Measurements from ENCODE around the gene ERC2. TPM values are rescaled to one million over a fixed set of nuclear protein-coding genes. Genes with fewer than 3 reads are reported as not detected.

Gene ERC2
- total RNA-seq, 6 donors from 2014 or later = 0.67 to 14.7 (median 1.3) TPM

- Histone ChIP-seq H3K27ac (no peak overlapping the region), H3K9me3 (no peaks in the 10 kb centered on the region), H3K27me3 (no peaks in the 10 kb centered on the region), H3K4me1 (no peaks in the 10 kb centered on the region), H3K4me3 (no peak overlapping the region), H3K36me3 (no peaks in the 10 kb centered on the region)
- DNase-seq (no peak), ATAC-seq (ENCODE audit: low FRiP score in 2 of 2) (no peak)
- TF ChIP-seq CTCF (IDR thresholded peaks at IDR 0.05) (no peak), EP300 (IDR thresholded peaks at IDR 0.05) (no peak), POLR2AphosphoS5 (IDR thresholded peaks at IDR 0.05) (no peak), POLR2A (IDR thresholded peaks at IDR 0.05) (no peak)
- 91 to 96% methylated on average over 3 of the region's 3 CpGs for WGBS, 2 donors
Measured at GRCh38 chr3:55622116-55622515, 846.2 kb downstream of the ERC2 start.

GRCh38 chr3:55621648-55622047, 846.6 kb downstream of the ERC2 start:
- Histone ChIP-seq H3K36me3 (no peaks in the 10 kb centered on the region), H3K27ac (no peak overlapping the region), H3K4me1 (no peaks in the 10 kb centered on the region), H3K9me3 (no peaks in the 10 kb centered on the region), H3K4me3 (no peak overlapping the region), H3K27me3 (no peaks in the 10 kb centered on the region)
- TF ChIP-seq POLR2AphosphoS5 (IDR thresholded peaks at IDR 0.05) = no peak
- TF ChIP-seq CTCF (IDR thresholded peaks at IDR 0.05) = no peak
- TF ChIP-seq EP300 (IDR thresholded peaks at IDR 0.05) = no peak
- no peak for TF ChIP-seq POLR2A (IDR thresholded peaks at IDR 0.05)
- ATAC-seq (ENCODE audit: low FRiP score in 2 of 2) (no peak), DNase-seq (no peak)
- 92 to 95% methylated on average over 2 of the region's 2 CpGs for WGBS, 2 donors

GRCh38 chr3:55621026-55621422, 847.2 kb downstream of the ERC2 start:
- Histone ChIP-seq H3K36me3 (no peaks in the 10 kb centered on the region), H3K27ac (no peak overlapping the region), H3K27me3 (no peaks in the 10 kb centered on the region), H3K4me1 (no peaks in the 10 kb centered on the region), H3K4me3 (no peak overlapping the region), H3K9me3 (no peaks in the 10 kb centered on the region)
- DNase-seq = no peak
- no peak for TF ChIP-seq CTCF (IDR thresholded peaks at IDR 0.05)
- no peak for TF ChIP-seq EP300 (IDR thresholded peaks at IDR 0.05)
- no peak for TF ChIP-seq POLR2A (IDR thresholded peaks at IDR 0.05)
- TF ChIP-seq POLR2AphosphoS5 (IDR thresholded peaks at IDR 0.05) = no peak
- WGBS, 2 donors = 67 to 74% methylated on average over 3 of the region's 3 CpGs
- no peak for ATAC-seq (ENCODE audit: low FRiP score in 2 of 2)

GRCh38 chr3:55620351-55621025, 847.8 kb downstream of the ERC2 start:
- H3K4me1 ChIP-seq = no peaks in the 10 kb centered on the region
- H3K27me3 ChIP-seq = no peaks in the 10 kb centered on the region
- no peak for DNase-seq
- H3K9me3 ChIP-seq = no peaks in the 10 kb centered on the region
- H3K27ac ChIP-seq = no peak overlapping the region
- H3K36me3 ChIP-seq = no peaks in the 10 kb centered on the region
- TF ChIP-seq POLR2AphosphoS5 (IDR thresholded peaks at IDR 0.05) (no peak), CTCF (IDR thresholded peaks at IDR 0.05) (no peak), POLR2A (IDR thresholded peaks at IDR 0.05) (no peak), EP300 (IDR thresholded peaks at IDR 0.05) (no peak)
- no peak overlapping the region for H3K4me3 ChIP-seq
- WGBS, 2 donors = 61 to 67% methylated on average over 12 of the region's 12 CpGs
- ATAC-seq (ENCODE audit: low FRiP score in 2 of 2) = no peak

Measured in upper lobe of left lung (tissue), 6 donors.